Measurements from ENCODE around the gene MATR3.
"Not testable (repeated sequence)": the region's sequence is repeated elsewhere in the genome, so short reads cannot be mapped to it uniquely, and the experiment has no call there.

Gene MATR3, protein sequence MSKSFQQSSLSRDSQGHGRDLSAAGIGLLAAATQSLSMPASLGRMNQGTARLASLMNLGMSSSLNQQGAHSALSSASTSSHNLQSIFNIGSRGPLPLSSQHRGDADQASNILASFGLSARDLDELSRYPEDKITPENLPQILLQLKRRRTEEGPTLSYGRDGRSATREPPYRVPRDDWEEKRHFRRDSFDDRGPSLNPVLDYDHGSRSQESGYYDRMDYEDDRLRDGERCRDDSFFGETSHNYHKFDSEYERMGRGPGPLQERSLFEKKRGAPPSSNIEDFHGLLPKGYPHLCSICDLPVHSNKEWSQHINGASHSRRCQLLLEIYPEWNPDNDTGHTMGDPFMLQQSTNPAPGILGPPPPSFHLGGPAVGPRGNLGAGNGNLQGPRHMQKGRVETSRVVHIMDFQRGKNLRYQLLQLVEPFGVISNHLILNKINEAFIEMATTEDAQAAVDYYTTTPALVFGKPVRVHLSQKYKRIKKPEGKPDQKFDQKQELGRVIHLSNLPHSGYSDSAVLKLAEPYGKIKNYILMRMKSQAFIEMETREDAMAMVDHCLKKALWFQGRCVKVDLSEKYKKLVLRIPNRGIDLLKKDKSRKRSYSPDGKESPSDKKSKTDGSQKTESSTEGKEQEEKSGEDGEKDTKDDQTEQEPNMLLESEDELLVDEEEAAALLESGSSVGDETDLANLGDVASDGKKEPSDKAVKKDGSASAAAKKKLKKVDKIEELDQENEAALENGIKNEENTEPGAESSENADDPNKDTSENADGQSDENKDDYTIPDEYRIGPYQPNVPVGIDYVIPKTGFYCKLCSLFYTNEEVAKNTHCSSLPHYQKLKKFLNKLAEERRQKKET

DNA sequence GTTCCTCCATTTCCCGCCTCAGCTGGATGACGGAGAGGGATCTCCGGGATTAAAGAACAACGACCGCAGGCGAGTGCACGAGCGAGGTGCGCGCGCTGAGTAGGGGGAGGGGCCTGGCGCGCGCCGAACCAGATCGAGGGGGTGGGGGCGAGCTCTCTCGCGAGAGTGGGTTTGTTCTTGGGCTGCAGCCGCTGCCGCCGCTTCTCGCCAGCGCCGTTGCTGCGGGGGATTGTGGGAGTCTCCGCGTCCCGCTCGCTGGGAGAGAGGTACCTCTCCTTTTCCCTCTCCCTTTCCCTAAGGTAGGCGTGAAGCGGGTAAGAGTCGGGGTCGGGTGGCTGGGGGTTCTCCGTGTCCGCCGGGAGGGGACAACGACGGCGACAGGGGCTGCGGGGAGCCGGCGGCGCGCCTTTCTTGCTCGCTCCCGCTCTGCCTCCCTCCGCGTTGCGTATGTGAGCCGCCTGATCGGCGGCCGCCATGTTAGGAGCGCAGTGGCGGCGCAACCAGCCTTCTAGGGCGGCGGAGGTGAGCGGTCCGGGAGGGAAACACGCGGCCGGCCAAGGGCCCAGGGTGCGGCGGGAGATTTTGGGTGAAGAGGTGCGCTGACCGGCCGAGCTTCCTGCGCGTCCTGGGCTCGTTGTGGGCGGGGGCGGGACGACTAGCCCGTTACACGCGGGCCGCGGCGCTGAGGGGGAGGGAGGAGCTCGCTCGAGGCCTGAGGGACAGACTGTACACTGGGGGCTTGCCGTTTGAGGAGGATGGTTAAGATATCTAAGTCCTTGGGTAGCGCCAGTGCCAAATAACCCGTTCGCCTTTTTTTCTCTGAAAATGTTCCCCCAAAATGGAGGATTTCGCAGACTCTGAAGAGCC is at the start of gene MATR3:
TSS of gene MATR3 (plus strand) at position 234 of the 867 bp plus-strand sequence. CDS start 13,676 bp downstream, outside the sequence.
- DNase-seq (ENCODE audit: low spot score), result peak; percentile 93

DNA sequence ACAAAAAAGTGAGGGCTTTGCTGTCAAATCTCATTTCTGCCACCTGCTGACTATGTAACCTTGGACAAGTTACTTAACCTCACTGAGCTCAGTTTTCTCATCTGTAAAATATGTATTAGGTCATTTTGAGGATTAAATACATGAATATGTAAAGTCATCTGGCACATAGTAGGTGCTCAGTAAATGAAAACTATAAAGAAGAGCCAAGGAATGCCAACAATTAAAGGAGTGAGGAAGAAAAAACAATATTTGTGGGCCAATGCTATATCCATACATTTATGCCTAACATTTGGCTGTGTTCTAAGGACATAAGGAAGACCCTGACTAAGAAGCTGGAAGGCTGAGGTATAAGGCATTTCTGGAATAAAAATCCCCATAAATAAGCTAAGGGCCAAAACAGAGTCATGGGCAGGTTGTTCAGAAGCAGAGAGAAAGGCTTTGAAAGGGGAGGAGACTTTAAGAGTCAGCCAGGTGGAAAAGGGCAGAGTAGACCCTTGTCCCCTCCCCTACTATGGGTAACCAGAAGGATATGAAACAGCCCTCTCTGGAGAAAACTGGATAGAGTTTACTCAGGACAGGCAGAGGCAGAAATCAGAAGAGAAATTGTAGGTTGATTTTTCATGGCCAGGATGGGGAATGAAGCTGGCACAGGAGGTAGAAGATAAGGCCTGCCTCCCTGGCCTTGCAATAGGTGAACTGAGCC is 47.8 kb upstream of the MATR3 start:
- no peak for DNase-seq (ENCODE audit: low spot score)

DNA sequence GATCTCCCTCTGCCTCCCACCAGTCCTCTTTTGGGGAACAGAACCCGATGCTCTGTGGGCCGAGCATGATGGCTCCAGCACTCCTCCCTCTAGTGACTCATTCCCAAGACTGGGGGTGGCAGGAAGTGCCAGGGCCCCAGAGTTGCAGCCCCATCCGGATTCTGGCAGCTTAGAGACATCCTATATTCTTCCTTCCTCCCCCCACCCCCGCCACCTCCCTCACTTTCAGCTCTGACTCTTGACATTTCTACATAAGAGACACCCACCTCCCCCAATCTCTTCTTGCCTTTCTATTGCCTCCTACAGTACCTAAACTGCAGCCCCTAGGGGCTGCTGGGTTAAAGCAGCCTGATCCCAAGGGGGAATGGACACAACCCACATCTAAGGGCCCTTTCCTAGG is 47.1 kb upstream of the MATR3 start:
- DNase-seq (ENCODE audit: low spot score), result no peak

GRCh38 chr5:139248826-139249453 is 44.6 kb upstream of the MATR3 start:
- no peak for DNase-seq (ENCODE audit: low spot score)

- DNase-seq (ENCODE audit: low spot score), result no peak
Measured at GRCh38 chr5:139251281-139251687, 42.3 kb upstream of the MATR3 start.

DNA sequence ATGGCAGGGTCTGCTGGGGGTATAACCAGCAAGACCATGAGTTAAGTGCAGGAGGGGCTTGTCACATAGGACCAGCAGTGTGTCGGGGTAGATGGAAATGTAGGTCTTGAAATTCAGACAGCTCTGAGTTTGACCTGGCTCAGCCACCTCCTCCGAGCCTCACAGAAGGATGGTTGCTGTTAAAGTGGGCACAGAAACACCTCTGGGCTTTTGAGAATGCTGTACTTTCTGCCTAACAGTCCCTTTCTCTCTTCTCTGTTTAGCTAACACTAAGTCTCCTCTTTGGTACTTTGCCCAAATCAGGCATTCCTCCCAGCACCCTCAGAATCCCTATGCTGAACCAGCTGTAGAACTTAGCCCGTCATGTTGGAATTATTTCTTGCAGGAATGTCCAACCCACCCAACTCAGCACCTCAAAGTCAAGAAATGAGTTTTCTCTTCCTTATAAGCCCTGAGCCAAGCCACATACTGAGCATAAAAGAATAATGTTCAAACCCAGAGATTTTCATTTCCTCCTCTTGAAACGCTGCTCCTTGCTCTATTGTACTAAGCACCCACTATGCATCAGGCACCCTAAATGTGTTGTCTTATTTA is 41.7 kb upstream of the MATR3 start:
- no peak for DNase-seq (ENCODE audit: low spot score)

DNA sequence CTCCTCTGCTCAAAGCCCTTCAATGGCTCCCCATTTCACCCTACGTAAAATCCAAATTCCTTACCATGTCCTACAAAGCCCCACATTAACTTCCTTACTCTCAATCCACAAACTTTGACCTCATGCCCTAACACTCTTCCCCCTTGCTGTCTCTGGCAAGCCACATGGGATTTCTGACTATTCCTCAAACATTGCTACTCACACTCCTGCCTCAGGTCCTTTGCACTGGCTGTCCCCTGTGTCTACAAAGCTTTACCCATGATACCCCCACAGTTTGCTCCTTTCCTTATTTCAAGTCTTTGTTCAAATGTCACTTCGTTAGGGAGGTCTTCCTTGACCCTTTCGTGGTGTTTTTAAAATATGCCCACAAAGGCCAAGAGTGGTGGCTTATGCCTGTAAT is 40.4 kb upstream of the MATR3 start:
- no peak for DNase-seq (ENCODE audit: low spot score)

- no peak for DNase-seq (ENCODE audit: low spot score)
Measured at GRCh38 chr5:139256820-139257219, 36.7 kb upstream of the MATR3 start.

DNA sequence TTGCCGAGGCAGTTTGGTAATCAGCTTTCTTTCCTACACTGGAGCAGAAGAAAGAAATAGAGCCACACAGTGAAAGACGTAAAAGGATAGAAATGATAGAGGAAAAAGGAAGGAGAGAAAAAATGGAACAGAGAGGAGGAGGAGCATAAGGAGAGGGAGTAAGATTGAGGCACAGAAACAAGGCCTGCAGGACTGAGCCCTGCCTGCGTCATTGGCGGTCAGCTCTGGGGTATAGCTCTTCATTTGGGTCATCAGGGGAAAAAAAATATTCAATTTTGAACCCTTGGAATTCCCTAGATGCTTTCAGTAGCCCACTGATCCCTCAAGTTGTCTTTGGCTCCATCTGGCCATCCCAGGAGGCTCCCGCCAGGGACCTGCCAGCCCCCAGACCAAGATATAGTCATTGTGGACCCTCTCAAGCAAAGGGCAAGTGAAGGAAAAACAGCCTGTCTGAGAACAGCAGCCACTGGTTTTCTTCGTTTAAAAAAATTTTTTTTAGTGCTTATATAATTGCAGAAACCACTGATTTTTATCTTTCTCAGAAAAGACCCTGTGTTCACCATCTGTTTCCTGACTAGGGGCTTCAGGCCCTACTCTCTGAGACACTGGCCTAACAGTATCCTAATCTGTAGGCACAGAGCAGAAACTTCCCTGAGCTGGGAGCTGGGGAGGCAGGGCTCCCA is 31.3 kb upstream of the MATR3 start:
- no peak for DNase-seq (ENCODE audit: low spot score)

DNA sequence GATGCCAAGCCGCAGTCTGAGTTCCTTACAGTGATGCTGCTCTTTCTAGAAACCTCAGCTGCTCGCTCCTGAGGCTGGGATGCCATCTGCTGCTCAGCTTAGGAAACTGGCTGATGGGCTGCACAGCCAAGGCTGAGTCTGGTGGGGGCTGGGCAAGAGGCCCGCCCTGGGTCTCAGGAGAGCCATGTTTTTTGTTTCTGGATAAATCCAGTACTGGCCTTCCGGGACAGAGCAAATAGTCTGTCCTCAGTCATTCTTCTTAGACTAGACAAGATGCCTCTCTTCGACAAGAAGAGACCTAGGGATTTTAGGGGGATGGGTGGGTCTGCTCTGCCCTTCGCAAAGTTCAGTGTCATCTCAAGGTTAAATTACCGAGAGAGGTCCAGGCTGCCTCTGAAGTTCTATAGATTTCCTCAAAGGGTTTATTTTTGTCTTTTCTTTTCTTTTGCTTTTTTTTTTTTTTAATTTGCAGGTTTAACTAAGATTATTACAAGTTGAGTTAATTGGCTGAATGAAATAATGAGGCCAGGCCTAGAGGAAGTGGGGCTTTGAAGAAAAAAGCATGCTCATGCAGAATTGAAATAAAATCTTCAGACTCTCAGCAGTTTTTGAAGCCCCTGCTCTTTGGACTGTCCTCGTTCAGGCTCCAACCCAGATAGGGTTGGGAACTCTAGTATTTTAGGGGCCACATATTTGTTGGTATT is 30.6 kb upstream of the MATR3 start:
- peak; percentile 93 for DNase-seq (ENCODE audit: low spot score)

- no peak for DNase-seq (ENCODE audit: low spot score)
Measured at GRCh38 chr5:139263536-139263935, 30.0 kb upstream of the MATR3 start.

- DNase-seq (ENCODE audit: low spot score), result no peak
Measured at GRCh38 chr5:139263946-139264345, 29.6 kb upstream of the MATR3 start.

GRCh38 chr5:139265001-139265400 is 28.5 kb upstream of the MATR3 start:
- DNase-seq (ENCODE audit: low spot score), result no peak

DNA sequence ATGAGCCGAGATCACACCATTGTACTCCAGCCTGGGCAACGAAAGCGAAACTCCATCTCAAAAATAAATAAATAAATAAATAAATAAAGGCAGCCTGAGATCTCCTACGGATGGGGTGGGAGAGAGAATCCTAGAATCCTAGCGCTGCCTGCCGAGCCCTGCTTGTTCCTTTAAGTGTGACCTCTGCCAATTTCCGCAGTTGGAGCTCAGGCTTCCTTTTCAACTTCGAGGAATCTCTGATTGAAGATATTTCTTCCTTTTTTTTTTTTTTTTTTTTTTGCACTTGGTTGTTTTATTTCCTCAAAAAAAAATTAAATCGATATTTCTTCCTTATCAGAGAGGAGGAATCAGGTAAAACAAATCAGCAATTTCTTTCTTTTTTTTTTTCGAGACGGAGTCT is 27.3 kb upstream of the MATR3 start:
- DNase-seq (ENCODE audit: low spot score), result no peak

GRCh38 chr5:139267481-139267880 is 26.1 kb upstream of the MATR3 start:
- no peak for DNase-seq (ENCODE audit: low spot score)

DNA sequence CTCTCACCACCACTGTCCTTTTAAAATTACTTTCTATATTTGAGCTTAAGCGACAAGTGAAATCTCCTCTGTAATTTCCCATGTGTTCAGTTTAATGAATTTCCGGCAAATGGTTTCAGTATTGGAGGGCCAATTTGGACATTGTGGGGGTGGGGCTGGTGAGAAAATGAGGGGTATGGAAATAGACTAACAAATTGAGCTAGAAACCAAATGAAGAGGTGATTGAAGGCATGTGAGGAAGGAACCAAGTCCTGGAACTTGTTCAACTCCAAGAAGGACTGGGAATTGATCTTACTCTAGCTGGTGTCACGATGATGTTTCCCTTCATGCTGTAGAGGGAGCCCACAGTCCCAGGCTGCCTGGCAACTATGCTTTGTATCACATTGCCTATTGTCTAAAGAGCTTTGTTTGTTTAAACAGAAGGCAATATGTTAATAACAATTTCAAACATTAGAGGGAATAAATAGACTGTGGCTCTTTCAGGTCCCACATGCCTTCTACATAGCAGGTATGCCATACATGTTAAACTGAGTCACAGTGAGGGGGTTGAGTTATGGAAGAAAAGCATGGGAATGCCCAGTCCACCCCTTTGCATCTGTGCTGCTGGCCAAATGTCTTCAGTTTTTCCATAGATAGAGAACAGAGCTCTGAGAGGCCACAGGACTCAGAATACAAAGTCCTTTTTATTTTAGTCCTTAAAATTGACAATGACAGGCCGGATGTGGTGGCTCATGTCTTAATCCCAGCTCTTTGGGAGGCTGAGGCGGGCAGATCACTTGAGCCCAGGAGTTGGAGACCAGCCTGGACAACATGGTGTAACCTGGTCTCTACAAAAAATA is 25.0 kb upstream of the MATR3 start:
- peak; percentile 85 for DNase-seq (ENCODE audit: low spot score)

DNA sequence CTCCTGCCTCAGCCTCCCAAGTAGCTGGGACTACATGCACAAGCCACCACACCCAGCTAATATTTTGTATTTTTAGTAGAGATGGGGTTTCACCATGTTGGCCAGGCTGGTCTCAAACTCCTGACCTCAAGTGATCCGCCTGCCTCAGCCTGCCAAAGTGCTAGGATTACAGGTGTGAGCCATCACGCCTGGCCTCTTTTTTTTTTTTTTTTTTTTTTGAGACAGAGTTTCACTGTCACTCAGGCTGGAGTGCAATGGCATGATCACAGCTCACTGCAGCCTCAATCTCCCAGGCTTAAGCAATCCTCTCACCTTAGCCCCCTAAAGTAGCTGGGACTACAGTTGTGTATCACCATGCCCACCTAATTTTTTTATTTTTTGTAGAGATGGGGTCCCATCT is 22.8 kb upstream of the MATR3 start:
- not testable (repeated sequence) for DNase-seq (ENCODE audit: low spot score)

GRCh38 chr5:139271201-139272027 is 22.1 kb upstream of the MATR3 start:
- DNase-seq (ENCODE audit: low spot score), result no peak
